KMS-11 (cell line): ENCODE results near the gene SLC25A15.
A peak's percentile ranks its signal among the peaks of the same experiment; 100 is the strongest.

Experiments used
- H2AFZ ChIP-seq: fragments of 200-600 bp; sonication (generic); 2 replicates; pipeline ENCODE4 v1.6.1; 2016; ENCODE audit warnings: antibody characterized with exemption, mixed run types, low read depth
- H3K27ac ChIP-seq: fragments of 200-600 bp; sonication (generic); 2 replicates; pipeline ENCODE4 v1.6.1; 2016; ENCODE audit warnings: mild to moderate bottlenecking, mixed run types
- H3K27me3 ChIP-seq: fragments of 200-600 bp; sonication (generic); 2 replicates; pipeline ENCODE4 v1.6.1; 2017; ENCODE audit warnings: mild to moderate bottlenecking, low read depth, mixed run types, moderate library complexity; ENCODE audit not compliant: insufficient read depth
- H3K36me3 ChIP-seq: fragments of 200-600 bp; sonication (generic); 2 replicates; pipeline ENCODE4 v1.6.1; 2017; ENCODE audit warnings: mild to moderate bottlenecking, mixed run types; ENCODE audit not compliant: insufficient read depth
- H3K4me1 ChIP-seq: fragments of 200-600 bp; sonication (generic); 2 replicates; pipeline ENCODE4 v1.6.1; 2016; ENCODE audit warnings: mild to moderate bottlenecking, low read depth, mixed run types; ENCODE audit not compliant: poor library complexity, severe bottlenecking
- H3K4me2 ChIP-seq: fragments of 200-600 bp; sonication (generic); 2 replicates; pipeline ENCODE4 v1.7.0; 2016; ENCODE audit warnings: mild to moderate bottlenecking, mixed run types
- H3K4me3 ChIP-seq: fragments of 200-600 bp; sonication (generic); IDR thresholded peaks from 2 replicates; pipeline ENCODE4 v1.6.1; 2017; ENCODE audit warnings: low read depth, low read length, mixed read lengths; ENCODE audit not compliant: insufficient read depth
- H3K79me2 ChIP-seq: fragments of 200-600 bp; sonication (generic); 2 replicates; pipeline ENCODE4 v1.6.1; 2016; ENCODE audit warnings: low read depth, mixed run types; ENCODE audit not compliant: insufficient read depth
- H3K9ac ChIP-seq: fragments of 200-600 bp; sonication (generic); 2 replicates; pipeline ENCODE4 v1.6.1; 2016; ENCODE audit warnings: mild to moderate bottlenecking, mixed run types
- H4K20me1 ChIP-seq: fragments of 200-600 bp; sonication (generic); 2 replicates; pipeline ENCODE4 v1.6.1; 2016; ENCODE audit warnings: mild to moderate bottlenecking, mixed run types; ENCODE audit not compliant: insufficient read depth
- CTCF ChIP-seq: fragments of 200-600 bp; sonication (generic); conservative IDR thresholded peaks from 2 replicates; pipeline ENCODE4 v1.6.1; 2017; ENCODE audit warnings: low read depth, mild to moderate bottlenecking, antibody characterized with exemption, low read length, moderate library complexity, mixed read lengths

The SLC25A15 gene

DNA sequence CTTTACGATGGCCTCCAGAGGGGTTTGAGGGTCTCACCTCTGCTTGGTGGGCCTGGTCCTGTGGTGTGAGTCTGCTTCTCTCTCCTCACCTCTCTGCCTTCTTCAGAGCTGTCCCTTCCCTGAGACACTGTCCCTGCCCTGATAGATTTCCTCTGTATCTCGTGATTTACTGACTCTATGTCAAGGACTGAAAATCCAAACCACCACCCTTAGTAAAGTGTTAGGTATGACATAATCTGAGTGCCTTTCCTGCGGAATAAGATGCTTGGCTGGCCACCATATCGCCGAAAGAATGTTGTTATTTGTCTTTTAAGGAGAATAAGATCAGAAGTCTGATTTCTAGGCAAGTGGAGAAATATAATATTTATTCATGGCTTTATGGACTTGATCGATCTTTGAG lies 7.2 kb downstream of the SLC25A15 start:
- no peak for TF ChIP-seq CTCF
- no peaks in the 10 kb centered on the region for H4K20me1 ChIP-seq
- H3K27ac ChIP-seq = no peak overlapping the region
- no peak overlapping the region for H3K4me3 ChIP-seq
- H2AFZ ChIP-seq = no peak overlapping the region
- H3K9ac ChIP-seq = no peak overlapping the region
- no peaks in the 10 kb centered on the region for H3K36me3 ChIP-seq
- peaks cover 29% of the 10 kb centered on the region; the same call in 1 of the 2 replicates for H3K79me2 ChIP-seq
- H3K4me1 ChIP-seq = peaks cover 61% of the 10 kb centered on the region
- H3K27me3 ChIP-seq = no peaks in the 10 kb centered on the region
- H3K4me2 ChIP-seq = no peak overlapping the region

- Histone ChIP-seq H4K20me1 (no peaks in the 10 kb centered on the region), H3K36me3 (no peaks in the 10 kb centered on the region), H3K27ac (no peak overlapping the region; the same call in 1 of the 2 replicates), H3K4me2 (no peak overlapping the region), H3K79me2 (peaks cover 24% of the 10 kb centered on the region; the same call in 1 of the 2 replicates), H3K9ac (no peak overlapping the region), H3K4me3 (no peak overlapping the region), H3K27me3 (no peaks in the 10 kb centered on the region), H2AFZ (no peak overlapping the region), H3K4me1 (peaks cover 46% of the 10 kb centered on the region)
- no peak for TF ChIP-seq CTCF
Observed at GRCh38 chr13:40798380-40798779, 9.0 kb downstream of the SLC25A15 start.

DNA sequence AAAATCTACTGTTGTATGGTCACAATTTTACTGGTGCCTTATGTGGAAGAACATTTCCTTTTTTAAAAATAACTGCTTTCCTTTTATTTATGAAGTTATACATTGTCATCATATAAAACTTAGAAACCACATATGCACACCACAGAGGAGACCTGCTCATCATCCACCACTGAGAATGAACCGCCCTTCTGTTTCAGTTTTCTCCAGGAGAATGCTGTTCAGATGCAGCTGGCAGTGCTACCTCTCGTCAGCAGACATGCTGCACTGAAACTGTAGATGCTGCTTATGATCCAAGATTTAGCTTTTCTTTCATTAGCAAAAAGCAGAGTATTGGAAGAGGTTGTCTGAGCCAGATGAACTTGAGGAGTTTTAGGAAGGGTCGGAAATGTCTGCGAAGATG lies 10.1 kb downstream of the SLC25A15 start:
- no peaks in the 10 kb centered on the region for H4K20me1 ChIP-seq
- H3K4me3 ChIP-seq = no peak overlapping the region
- H3K79me2 ChIP-seq = peaks cover 14% of the 10 kb centered on the region; the same call in 1 of the 2 replicates
- no peak overlapping the region for H2AFZ ChIP-seq
- no peak for TF ChIP-seq CTCF
- no peak overlapping the region for H3K9ac ChIP-seq
- H3K27me3 ChIP-seq = no peaks in the 10 kb centered on the region
- peak overlapping the region; percentile 54; the same call in 1 of the 2 replicates for H3K27ac ChIP-seq
- peaks cover 34% of the 10 kb centered on the region for H3K4me1 ChIP-seq
- no peaks in the 10 kb centered on the region for H3K36me3 ChIP-seq
- H3K4me2 ChIP-seq = peak overlapping the region; percentile 61

GRCh38 chr13:40800559-40800958 lies 11.1 kb downstream of the SLC25A15 start:
- H3K4me3 ChIP-seq = no peak overlapping the region
- peaks cover 34% of the 10 kb centered on the region for H3K4me1 ChIP-seq
- peak overlapping the region; percentile 54; the same call in 1 of the 2 replicates for H3K27ac ChIP-seq
- no peaks in the 10 kb centered on the region for H4K20me1 ChIP-seq
- no peak for TF ChIP-seq CTCF
- no peaks in the 10 kb centered on the region for H3K27me3 ChIP-seq
- H3K36me3 ChIP-seq = no peaks in the 10 kb centered on the region
- peak overlapping the region; percentile 61; the same call in 1 of the 2 replicates for H3K4me2 ChIP-seq
- peaks cover 8% of the 10 kb centered on the region; the same call in 1 of the 2 replicates for H3K79me2 ChIP-seq
- H3K9ac ChIP-seq = no peak overlapping the region
- no peak overlapping the region for H2AFZ ChIP-seq
